AG08396 (cell line): ENCODE data around the gene SMCHD1.
"Not testable (repeated sequence)": the region's sequence is repeated elsewhere in the genome, so short reads cannot be mapped to it uniquely, and the experiment has no call there.

ENCODE experiments used
- DNase-seq: peaks from one replicate; pipeline ENCODE4 v3.0.0; 2012; ENCODE audit warnings: low spot score, mixed read lengths

Gene SMCHD1

GRCh38 chr18:2716394-2717326 lies 61.1 kb downstream of the SMCHD1 start:
- no peak for DNase-seq

GRCh38 chr18:2717407-2717806 lies 61.9 kb downstream of the SMCHD1 start:
- no peak for DNase-seq

GRCh38 chr18:2719040-2719439 lies 63.5 kb downstream of the SMCHD1 start:
- no peak for DNase-seq

GRCh38 chr18:2723207-2723606 lies 67.7 kb downstream of the SMCHD1 start:
- no peak for DNase-seq

- no peak for DNase-seq
Observed at GRCh38 chr18:2729757-2730156, 74.2 kb downstream of the SMCHD1 start.

GRCh38 chr18:2736823-2737222 lies 81.3 kb downstream of the SMCHD1 start:
- no peak for DNase-seq

GRCh38 chr18:2740082-2740481 lies 84.6 kb downstream of the SMCHD1 start:
- not testable (repeated sequence) for DNase-seq

- no peak for DNase-seq
Observed at GRCh38 chr18:2746274-2746673, 90.7 kb downstream of the SMCHD1 start.

GRCh38 chr18:2758309-2758708 lies 102.8 kb downstream of the SMCHD1 start:
- DNase-seq = no peak

GRCh38 chr18:2774669-2775068 lies 119.1 kb downstream of the SMCHD1 start:
- no peak for DNase-seq

- no peak for DNase-seq
Observed at GRCh38 chr18:2776601-2777000, 121.1 kb downstream of the SMCHD1 start.

GRCh38 chr18:2777241-2777640 lies 121.7 kb downstream of the SMCHD1 start:
- no peak for DNase-seq

- no peak for DNase-seq
Observed at GRCh38 chr18:2780750-2781149, 125.2 kb downstream of the SMCHD1 start.

GRCh38 chr18:2787225-2787624 lies 131.7 kb downstream of the SMCHD1 start:
- no peak for DNase-seq

- no peak for DNase-seq
Observed at GRCh38 chr18:2792395-2792794, 136.9 kb downstream of the SMCHD1 start.

- no peak for DNase-seq
Observed at GRCh38 chr18:2794159-2794558, 138.6 kb downstream of the SMCHD1 start.

- DNase-seq = no peak
Observed at GRCh38 chr18:2797951-2798350, 142.4 kb downstream of the SMCHD1 start.

GRCh38 chr18:2799369-2799768 lies 143.8 kb downstream of the SMCHD1 start:
- no peak for DNase-seq

GRCh38 chr18:2805970-2806943 lies 150.7 kb downstream of the SMCHD1 start:
- peak; percentile 18 for DNase-seq

GRCh38 chr18:2808640-2809039 lies 153.1 kb downstream of the SMCHD1 start:
- DNase-seq = not testable (repeated sequence)

GRCh38 chr18:2809666-2810183 lies 154.2 kb downstream of the SMCHD1 start:
- not testable (repeated sequence) for DNase-seq

- DNase-seq = no peak
Observed at GRCh38 chr18:2811416-2811815, 155.9 kb downstream of the SMCHD1 start.
